COR-L47 (cell line): Measurements from ENCODE around the gene OPN1SW.
A peak's percentile ranks its signal among the peaks of the same experiment; 100 is the strongest.

Source experiments
- DNase-seq: peaks from one replicate; lab custom pipeline; 2025; lab: John Stamatoyannopoulos, UW

Gene OPN1SW, protein sequence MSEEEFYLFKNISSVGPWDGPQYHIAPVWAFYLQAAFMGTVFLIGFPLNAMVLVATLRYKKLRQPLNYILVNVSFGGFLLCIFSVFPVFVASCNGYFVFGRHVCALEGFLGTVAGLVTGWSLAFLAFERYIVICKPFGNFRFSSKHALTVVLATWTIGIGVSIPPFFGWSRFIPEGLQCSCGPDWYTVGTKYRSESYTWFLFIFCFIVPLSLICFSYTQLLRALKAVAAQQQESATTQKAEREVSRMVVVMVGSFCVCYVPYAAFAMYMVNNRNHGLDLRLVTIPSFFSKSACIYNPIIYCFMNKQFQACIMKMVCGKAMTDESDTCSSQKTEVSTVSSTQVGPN

DNA sequence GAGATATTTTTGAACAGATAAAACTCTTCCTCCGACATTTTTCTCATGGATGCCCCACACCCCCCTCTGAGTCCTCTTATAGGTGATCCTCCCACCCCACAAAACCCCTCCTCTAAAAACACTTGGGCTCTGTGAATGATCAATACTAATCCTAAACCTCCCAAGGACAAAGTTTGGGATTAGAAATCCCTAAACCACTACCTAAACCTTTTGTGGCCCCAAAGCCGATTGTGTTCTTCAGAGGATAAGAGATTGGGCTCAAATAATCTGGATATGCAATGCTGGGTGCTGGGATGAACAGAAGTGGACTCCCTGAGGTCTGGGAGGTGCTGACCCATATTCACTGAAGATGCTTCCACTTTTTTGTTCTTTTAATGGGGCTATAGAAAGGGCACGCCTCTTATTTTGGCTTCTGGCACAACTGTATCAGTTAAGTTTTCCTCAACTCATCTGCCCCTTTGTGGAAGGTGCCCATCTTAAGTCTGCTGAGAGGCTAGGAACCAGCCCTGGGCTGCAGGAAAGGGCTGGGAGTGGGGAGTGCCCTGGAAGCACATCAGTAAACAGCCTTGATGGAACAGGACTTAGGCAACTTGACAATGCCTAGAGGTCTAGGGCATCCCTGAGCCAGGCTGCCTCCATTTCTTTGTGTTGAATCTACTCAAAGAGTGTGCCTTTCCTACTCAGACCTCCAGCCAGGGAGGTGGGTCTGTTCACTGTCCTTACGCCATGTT, at the start of gene OPN1SW:
OPN1SW (minus strand) TSS at position 51 of the 731 bp plus-strand sequence; CDS start at position 38, 13 bp downstream.
- no peak for DNase-seq

DNA sequence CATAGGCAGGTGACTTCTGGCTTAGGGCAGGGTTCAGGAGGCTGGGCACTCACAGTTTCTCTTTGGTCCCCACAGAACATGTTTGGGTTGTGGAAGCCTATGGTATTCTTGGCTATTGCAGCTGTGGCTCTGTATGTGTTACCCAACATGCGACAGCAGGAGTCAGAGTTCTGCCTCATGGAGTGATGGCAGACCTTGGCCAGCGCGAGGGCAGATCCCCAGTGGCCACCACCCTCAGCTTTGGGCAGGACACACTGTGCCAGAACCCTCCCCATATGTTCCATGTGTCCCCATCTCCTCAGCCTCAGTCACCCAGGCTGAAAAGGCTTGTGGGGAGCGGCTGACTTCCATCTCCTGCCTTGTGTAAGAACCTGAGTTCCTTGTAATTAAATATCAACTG, 46.1 kb upstream of the OPN1SW start:
- no peak for DNase-seq

DNA sequence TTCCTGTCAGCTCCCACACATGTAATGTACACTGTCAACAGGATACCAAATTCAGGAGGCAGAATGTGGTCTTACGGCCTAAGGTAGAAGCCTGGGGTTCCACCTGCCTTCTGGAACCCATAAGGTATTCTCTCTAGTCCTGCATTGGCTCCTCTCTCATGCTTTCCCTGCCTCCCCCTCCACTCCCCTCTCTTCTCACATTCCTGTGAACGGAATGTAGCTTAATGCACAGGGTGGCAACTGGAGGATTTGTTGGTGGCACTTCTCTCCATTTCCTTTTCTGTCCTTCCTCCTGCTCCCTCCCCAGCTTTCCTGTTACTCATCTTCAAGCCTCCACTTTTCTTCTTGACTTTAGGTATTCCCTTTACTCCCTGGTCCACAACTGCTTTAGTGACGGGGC, 43.1 kb upstream of the OPN1SW start:
- no peak for DNase-seq

DNA sequence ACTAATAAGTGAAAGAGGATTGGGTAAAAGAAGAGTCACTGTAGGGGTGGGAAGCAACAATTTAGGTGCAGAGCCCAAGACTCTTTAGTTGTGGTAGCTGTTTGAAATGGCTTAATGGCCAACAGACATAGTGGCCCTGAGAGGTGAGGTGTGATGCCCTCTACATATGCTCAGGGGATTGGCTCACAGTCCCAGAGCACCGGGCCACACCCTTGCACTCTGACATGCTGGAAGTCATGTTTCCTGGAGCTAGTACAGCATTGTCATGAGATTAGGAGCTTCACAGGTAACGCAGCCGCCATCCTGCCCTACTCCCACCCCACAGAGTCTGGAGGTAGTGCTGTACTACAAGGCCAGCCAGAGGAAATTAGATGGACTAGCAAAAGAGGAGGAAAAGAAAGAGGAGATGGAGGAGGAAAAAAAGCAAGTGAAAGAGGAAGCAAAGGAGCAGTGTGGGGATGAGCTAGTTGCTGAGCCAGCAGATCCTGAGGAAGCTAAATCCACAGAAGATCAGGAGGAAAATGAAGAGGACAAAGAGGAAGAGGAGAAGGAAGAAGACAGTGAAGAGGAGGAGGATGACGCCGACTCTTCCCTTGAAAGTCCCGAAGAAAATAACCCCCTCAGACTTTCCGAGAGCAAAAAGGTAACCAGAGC, 39.8 kb upstream of the OPN1SW start:
- no peak for DNase-seq

DNA sequence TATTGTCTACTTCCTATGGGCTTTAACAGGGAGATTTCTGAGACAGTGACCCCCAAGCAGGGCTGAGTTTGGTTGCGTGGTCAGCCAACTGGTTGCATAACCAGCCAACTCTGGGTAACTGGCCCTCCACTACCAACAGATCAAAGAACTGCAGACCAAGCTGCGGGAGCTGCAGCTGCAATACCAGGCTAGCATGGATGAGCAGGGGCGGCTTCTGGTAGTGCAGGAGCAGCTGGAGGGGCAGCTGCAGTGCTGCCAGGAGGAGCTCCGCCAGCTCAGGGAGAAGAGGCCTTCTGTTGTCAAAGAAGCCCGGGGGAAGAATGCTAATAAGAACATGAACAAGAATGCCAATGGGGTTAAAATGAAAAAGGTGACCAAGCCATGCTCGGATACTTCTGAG, 38.9 kb upstream of the OPN1SW start:
- DNase-seq = no peak

DNA sequence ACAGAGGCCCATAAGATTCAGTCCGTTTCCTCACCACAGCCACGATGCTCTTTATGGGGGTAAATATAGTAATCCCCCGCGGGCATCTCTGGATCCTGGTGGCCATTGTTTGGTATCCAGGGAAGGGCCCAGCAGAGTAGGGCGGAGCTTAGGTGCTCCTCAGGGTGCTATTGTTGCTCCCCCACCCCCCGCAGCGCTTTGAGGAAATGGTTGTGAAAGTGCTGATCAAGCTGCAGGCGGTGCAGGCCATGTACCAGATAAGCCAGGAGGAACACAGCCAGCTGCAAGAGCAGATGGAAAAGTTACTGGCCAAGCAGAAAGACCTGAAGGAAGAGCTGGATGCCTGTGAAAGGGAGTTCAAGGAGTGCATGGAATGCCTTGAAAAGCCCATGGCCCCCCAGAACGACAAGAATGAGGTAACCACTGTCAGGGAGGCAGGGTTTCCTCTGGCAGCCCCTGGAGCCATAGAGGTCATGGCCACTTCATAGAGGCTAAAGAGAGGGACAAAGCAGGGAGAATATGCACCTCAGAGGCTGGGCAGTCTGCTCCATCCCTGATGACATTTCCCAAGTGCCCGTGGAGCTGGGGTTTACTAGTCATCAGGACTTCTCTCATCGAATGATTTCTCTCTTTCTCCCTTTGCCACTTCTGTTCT, 37.0 kb upstream of the OPN1SW start:
- peak; percentile 97 for DNase-seq

DNA sequence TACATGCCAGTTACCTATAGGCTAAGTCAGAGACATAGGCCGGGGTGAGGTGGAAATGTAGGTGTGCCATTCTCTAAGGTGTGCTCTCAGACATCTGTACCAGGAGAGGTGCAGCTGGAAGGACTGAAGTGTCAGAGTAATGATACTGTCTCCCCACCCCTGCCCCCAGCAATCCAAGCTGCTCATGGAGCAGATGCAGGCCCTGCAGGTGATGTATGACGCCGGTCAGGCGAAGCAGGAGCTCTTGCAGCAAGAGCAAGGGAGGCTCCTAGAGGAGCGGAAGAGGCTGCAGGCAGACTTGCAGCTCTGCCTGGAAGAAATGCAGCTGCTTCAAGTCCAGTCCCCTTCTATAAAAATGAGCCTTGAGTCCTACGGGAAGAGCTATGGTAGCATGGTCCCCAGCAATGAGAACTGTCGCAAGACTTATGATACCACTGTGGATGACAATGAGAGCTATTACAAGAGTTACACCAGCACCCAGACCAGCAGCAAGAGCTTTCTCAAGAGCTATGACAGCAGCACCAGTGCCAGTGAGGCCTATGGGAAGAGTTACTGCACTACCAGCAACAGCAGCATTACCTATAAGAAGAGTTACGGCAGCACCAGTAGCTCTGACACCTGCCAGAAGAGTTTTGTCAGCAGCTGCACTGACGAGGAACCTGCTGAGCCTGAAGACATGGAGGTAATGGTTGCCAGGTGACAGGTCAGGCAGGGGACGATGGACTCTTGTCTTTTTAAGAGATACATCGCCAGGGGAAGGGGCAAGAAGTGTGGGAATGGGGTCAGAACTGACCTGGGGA, 36.2 kb upstream of the OPN1SW start:
- DNase-seq = peak; percentile 83

DNA sequence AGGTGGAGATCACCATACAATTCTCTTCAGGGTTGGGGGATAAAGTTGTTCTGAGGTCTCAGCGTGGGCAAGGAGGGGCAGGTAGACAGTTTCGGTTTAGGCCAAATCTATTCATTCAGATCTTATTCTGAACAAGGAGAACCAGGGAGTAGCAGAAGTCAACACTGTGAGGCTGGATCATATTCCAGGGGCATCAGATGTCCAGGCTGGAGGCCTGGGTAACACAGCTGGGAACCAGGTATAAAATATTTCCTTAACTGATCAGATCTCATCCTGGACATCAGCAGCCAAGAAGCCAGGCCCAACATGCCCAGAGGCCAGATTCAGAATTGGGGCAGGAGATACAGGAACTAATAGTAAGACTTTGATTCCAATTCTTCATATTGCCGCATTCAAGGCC, 35.4 kb upstream of the OPN1SW start:
- DNase-seq = no peak

DNA sequence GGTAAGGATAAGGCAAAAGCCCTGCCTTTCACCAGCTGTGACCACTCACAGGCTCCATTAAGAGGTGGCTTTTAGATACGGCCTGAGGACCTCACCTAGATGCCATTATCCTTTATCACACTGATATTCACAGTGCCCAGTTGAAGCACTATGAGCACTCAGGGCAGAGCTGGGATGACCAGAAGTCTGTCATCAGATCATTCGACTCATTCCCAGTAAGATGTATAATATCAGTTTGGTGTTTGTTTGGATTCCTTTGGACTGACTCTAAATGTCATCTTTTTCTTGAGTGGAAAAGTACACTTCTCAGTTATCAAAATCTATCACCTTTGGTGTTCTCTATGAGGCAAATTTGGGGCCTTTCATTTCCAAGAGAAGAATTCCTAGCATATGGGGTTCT, 34.9 kb upstream of the OPN1SW start:
- no peak for DNase-seq

DNA sequence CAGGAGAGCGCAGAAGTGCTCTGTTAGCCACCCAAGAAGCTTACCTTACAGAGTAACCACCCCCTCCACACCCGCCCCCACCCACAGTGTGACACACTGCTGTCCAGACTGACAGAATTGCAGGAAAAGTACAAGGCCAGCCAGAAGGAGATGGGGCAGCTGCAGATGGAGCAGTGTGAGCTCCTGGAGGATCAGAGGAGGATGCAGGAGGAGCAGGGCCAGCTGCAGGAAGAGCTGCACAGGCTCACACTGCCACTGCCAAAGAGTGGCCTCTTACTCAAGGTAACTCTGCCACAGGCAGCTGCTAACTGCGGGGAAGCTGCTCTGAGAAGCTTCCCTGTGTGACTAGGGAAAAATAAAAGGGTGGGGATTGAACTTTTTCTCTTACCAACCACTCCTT, 33.8 kb upstream of the OPN1SW start:
- peak; percentile 3 for DNase-seq

DNA sequence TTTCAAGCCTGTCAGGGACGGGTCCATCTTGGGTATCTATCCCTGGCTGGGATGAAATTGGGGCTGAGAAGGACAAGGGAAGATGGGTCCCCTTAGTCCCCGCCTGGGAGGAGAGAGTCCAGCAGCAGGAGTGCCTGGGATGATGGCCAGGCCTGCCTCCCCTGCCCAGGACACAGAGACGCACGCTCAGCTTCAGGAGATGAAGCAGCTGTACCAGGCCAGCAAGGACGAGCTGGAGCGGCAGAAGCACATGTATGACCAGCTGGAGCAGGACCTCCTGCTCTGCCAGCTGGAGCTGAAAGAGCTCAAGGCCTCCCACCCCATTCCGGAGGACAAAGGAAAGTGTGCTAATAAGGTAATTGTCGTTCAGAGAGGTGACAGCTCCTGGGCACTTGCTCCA, 31.6 kb upstream of the OPN1SW start:
- no peak for DNase-seq

DNA sequence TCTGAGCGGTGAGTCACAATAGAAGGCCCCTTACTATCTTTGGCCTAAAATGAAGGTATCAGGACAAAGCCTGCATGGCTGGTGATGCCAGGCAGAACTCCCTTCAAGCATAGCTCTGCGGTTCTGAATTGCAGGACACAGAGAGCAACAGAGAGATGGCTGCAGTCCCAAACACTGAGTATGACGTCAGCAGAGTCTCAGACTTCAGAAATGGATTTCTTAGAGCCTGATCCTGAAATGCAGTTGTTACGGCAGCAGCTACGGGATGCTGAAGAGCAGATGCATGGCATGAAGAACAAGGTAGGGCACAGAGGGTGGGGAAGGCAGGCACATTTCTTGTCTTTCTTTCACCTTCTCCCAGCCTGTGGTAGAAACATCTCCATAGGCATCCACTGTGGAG, 29.6 kb upstream of the OPN1SW start:
- DNase-seq = no peak

DNA sequence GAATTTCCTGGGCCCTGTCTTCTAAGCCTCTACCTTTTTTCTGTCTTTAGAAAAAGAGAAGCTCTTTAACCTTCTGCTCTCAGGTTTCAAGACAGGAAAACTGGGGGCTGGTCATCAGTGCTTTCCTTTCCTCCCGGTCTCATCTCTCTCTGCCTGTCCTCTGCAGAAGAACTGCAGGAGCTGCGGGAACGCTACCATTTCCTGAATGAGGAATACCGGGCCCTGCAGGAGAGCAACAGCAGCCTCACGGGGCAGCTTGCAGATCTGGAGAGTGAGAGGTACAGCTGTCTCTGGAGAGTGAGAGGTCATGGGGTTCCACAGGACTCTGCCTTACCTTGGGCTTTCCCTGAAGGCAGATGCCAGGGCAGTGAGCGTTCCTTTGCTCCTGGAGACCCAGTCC, 28.9 kb upstream of the OPN1SW start:
- DNase-seq = no peak

DNA sequence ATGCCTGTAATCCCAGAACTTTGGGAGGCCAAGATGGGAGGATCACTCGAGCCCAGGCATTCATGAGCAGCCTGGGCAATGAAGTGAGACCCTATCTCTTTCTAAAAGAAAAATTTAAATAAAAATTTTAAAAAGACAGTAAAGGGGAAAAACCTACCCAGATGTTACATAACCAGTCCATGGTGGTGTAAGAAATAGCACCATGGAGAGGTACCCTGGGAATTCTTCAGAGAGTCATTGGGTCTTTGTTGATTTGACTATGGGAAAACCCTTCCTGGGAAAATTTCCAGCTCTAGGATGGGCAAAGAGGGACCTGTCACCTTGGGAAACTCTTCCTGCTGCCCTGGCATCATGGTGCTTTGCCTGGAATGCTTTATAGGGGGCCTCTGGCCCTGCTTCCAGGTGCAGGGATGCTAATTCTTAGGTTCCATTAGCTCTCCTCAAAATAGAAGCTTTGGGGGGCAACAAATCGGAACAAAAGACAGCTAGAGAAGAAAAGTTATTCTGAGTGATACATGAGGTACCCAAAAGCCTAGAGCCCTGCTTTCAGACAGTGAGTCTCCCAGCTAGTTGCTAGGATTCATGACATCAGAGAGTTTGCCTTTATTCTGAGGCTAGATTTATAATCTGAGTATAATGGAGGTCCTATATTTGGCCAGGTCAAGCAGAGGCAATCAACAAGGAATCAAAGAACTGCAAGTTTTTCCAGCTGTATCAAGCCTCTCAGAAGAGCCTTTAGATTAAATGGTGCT, 26.2 kb upstream of the OPN1SW start:
- DNase-seq = no peak

DNA sequence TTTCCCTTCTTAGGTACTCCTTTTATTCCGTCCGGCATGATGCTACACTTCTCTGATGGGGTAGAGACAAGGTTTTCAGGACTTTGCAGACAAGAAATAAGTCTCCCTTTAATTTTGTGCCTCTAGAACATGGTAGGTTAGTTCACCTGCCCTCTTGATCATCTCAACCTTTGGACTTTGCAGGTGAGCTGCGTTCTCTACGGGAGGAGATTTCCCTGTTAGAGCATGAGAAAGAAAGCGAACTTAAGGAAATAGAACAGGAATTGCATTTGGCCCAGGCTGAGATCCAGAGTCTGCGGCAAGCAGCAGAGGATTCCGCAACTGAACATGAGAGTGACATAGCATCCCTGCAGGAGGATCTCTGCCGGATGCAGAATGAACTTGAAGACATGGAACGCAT, 25.4 kb upstream of the OPN1SW start:
- no peak for DNase-seq

DNA sequence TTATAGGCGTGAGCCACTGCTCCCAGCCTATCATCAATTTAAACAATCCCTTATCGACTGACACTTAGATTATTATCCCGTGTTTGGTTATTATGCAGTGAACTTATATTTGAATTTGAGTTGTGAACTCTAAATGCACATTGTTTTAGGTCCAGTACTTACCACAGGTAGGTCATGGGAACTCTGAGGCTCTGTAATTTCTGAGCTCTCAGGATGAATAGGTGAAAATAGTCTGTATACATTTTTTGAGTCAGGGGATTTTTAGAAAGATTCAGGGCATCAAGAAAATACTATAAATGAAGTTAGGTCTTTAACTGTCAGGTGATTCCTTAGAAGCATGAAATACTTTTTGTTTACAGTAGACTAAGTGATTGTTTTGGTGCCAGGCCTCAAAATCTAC, 25.0 kb upstream of the OPN1SW start:
- no peak for DNase-seq

DNA sequence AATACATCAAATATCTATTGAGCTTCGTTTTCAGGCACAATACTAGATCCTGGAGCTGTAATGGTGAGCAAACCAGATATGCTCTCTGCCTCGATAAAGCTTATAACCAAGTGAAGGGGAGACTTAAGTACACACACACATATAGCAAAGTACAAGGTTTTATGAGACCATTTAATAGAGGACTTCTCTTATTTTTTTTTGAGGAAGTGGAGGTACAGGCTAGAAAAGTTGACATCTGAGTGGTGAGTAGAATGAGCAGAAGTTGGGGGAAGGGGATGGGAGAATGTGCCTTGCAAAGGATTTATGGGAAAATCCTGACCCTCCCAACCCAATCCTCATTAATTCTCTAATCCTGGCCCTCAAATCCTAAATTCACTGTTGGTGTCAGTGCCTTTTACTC, 23.9 kb upstream of the OPN1SW start:
- no peak for DNase-seq

DNA sequence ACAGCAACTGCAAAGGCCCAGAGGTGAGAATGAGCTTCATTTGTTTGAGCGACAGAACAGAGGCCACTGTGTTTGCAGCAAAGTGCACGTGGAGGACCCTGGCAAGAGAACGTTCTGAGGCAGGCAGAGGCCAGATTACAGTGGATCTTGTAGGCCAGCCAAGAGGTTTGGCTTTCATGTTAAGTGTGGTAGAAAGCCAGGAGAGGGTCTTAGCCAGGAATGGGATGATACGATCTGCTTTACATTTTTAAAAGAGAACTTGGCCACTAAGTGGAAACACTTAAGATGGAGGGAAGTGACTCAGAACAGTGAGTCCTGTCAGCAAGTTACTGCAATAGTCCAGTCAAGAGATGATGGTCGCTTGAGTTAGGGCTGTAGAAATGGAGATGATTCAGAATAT, 20.7 kb upstream of the OPN1SW start:
- no peak for DNase-seq

DNA sequence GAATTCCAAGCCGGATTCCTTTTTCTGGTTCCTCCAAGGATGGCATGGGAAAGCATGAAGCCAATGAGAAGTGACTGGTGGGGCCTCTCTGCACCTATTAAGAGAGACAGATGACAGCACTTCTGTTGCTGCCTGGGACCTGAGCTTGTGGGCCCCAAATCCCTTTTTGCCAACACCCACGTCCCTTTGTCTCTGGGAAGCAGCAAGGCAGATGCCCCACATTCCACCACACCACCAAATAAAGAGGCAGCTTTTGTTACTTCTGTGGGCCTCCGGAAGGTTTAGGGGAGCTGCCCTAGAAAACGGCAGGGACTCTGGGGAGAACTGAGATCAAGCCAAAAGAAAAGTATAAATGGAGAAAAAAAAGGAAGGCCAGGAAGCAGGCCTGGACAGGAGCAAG, 19.5 kb upstream of the OPN1SW start:
- no peak for DNase-seq

DNA sequence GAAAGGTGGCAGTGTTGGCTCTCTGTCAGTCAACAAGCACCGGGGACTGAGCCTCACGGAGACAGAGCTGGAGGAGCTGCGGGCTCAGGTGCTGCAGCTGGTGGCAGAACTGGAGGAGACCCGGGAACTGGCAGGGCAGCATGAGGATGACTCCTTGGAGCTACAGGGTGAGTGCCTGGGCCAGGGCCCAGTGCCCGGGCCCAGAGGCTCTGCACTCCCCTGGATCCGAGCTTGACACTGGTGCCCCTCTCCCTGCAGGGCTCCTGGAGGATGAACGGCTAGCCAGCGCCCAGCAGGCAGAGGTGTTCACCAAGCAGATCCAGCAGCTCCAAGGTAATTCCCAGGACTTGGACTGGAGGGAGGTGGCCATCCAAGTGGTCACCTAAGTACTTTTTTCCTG, 18.8 kb upstream of the OPN1SW start:
- no peak for DNase-seq

DNA sequence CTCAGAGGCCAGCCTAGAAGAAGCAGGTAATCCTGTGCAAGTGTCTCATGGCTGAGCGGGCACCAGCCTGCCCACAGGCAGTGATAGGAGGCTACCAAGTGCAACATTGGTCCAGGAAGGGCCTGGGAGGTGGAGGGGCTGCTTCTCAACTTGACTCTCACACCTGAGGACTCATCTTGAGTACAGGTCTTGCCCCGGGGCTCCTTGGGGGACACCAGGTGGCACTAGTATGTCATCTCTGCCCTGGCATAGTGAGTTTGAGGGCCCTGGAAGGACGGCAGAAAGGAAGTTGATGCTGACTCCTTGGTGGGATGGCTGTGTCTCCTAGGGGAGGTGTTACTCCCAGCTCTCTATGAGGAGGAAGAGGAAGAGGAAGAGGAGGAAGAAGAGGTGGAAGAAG, 18.4 kb upstream of the OPN1SW start:
- peak; percentile 2 for DNase-seq
